ENCODE results near the gene SMTNL2.

GRCh38 chr17:4539576-4540223, 44.6 kb upstream of the SMTNL2 start:
- TF ChIP-seq, protein P1, sequence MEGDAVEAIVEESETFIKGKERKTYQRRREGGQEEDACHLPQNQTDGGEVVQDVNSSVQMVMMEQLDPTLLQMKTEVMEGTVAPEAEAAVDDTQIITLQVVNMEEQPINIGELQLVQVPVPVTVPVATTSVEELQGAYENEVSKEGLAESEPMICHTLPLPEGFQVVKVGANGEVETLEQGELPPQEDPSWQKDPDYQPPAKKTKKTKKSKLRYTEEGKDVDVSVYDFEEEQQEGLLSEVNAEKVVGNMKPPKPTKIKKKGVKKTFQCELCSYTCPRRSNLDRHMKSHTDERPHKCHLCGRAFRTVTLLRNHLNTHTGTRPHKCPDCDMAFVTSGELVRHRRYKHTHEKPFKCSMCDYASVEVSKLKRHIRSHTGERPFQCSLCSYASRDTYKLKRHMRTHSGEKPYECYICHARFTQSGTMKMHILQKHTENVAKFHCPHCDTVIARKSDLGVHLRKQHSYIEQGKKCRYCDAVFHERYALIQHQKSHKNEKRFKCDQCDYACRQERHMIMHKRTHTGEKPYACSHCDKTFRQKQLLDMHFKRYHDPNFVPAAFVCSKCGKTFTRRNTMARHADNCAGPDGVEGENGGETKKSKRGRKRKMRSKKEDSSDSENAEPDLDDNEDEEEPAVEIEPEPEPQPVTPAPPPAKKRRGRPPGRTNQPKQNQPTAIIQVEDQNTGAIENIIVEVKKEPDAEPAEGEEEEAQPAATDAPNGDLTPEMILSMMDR (IDR thresholded peaks at IDR 0.05; ENCODE audit: low read length), result no peak
- TF ChIP-seq EZH2 (optimal IDR thresholded peaks at IDR 0.05; ENCODE audit: low read depth, low read length), result no peak

Measured in MM.1S (cell line).